ENCODE measurements around the gene CELSR1.
"Not testable (repeated sequence)": the region's sequence is repeated elsewhere in the genome, so short reads cannot be mapped to it uniquely, and the experiment has no call there.

Gene CELSR1

GRCh38 chr22:46315976-46316375 is 221.4 kb downstream of the CELSR1 start:
- Mint-ChIP-seq H3K4me1 (no peaks in the 10 kb centered on the region), H3K27ac (no peak overlapping the region), H3K9me3 (no peaks in the 10 kb centered on the region), H3K4me3 (no peak overlapping the region), H3K27me3 (no peaks in the 10 kb centered on the region), H3K36me3 (ENCODE audit: low read depth) (peaks cover 26% of the 10 kb centered on the region)
- ATAC-seq (no peak), DNase-seq (no peak)

- not testable (repeated sequence) for ATAC-seq, H3K27ac Mint-ChIP-seq, H3K27me3 Mint-ChIP-seq, DNase-seq, H3K4me1 Mint-ChIP-seq, H3K4me3 Mint-ChIP-seq, H3K9me3 Mint-ChIP-seq
- peaks cover 22% of the 10 kb centered on the region for H3K36me3 Mint-ChIP-seq (ENCODE audit: low read depth)
Observed at GRCh38 chr22:46312848-46313247, 224.6 kb downstream of the CELSR1 start.

- H3K4me3 Mint-ChIP-seq: no peak overlapping the region
- H3K4me1 Mint-ChIP-seq: no peaks in the 10 kb centered on the region
- H3K9me3 Mint-ChIP-seq: no peaks in the 10 kb centered on the region
- H3K36me3 Mint-ChIP-seq (ENCODE audit: low read depth): peaks cover 21% of the 10 kb centered on the region
- DNase-seq: no peak
- ATAC-seq: no peak
- no peak overlapping the region for H3K27ac Mint-ChIP-seq
- H3K27me3 Mint-ChIP-seq: no peaks in the 10 kb centered on the region
Observed at GRCh38 chr22:46312056-46312455, 225.4 kb downstream of the CELSR1 start.

Data from activated naive CD8-positive, alpha-beta T cell treated with anti-CD3 and anti-CD28 coated beads, Interleukin-2, amount 50 U/mL, for 24 hours (primary cell).